Neuron (in vitro differentiated cells): ENCODE data around the gene ZNF692.
"Not testable (repeated sequence)": the region's sequence is repeated elsewhere in the genome, so short reads cannot be mapped to it uniquely, and the experiment has no call there.

ENCODE experiments used
- H2AFZ ChIP-seq: one replicate; pipeline ENCODE4 v1.6.1; 2013; ENCODE audit warnings: low read depth, mild to moderate bottlenecking, inconsistent platforms, low read length, moderate library complexity
- H3K27me3 ChIP-seq: one replicate; pipeline ENCODE4 v1.6.1; 2013; ENCODE audit warnings: low read length; ENCODE audit not compliant: insufficient read depth
- H3K36me3 ChIP-seq: one replicate; pipeline ENCODE4 v1.6.1; 2013; ENCODE audit warnings: low read length; ENCODE audit not compliant: insufficient read depth
- H3K4me1 ChIP-seq: one replicate; pipeline ENCODE4 v1.6.1; 2013; ENCODE audit warnings: low read length; ENCODE audit not compliant: insufficient read depth
- H3K4me3 ChIP-seq: 2 replicates; pipeline ENCODE4 v1.5.1; 2013; ENCODE audit warnings: mild to moderate bottlenecking, low read length, moderate library complexity
- H3K9me3 ChIP-seq: one replicate; pipeline ENCODE4 v1.6.1; 2013; ENCODE audit warnings: low read length

Gene ZNF692

GRCh38 chr1:248812736-248813425, 46.0 kb downstream of the ZNF692 start:
- H3K36me3 ChIP-seq, result peaks cover 59% of the 10 kb centered on the region

GRCh38 chr1:248811514-248812490, 47.1 kb downstream of the ZNF692 start:
- Histone ChIP-seq H3K9me3 (no peaks in the 10 kb centered on the region), H3K36me3 (peaks cover 54% of the 10 kb centered on the region), H2AFZ (no peak overlapping the region), H3K27me3 (no peaks in the 10 kb centered on the region), H3K4me3 (no peak overlapping the region), H3K4me1 (no peaks in the 10 kb centered on the region)

More at GRCh38 chr1:248812736-248813425, 46.0 kb downstream of the ZNF692 start:
- no peaks in the 10 kb centered on the region for H3K9me3 ChIP-seq
- no peak overlapping the region for H3K4me3 ChIP-seq
- no peaks in the 10 kb centered on the region for H3K4me1 ChIP-seq
- no peak overlapping the region for H2AFZ ChIP-seq
- no peaks in the 10 kb centered on the region for H3K27me3 ChIP-seq

- peaks cover 45% of the 10 kb centered on the region for H3K36me3 ChIP-seq
- H3K27me3 ChIP-seq, result no peaks in the 10 kb centered on the region
- no peaks in the 10 kb centered on the region for H3K4me1 ChIP-seq
These were observed 48.0 kb downstream of the ZNF692 start for GRCh38 chr1:248810727-248811513.

GRCh38 chr1:248810000-248810726, 48.7 kb downstream of the ZNF692 start:
- no peaks in the 10 kb centered on the region for H3K9me3 ChIP-seq

More at GRCh38 chr1:248810727-248811513, 48.0 kb downstream of the ZNF692 start:
- no peaks in the 10 kb centered on the region for H3K9me3 ChIP-seq
- H2AFZ ChIP-seq, result no peak overlapping the region
- no peak overlapping the region for H3K4me3 ChIP-seq

GRCh38 chr1:248808876-248809275, 50.0 kb downstream of the ZNF692 start:
- H3K4me3 ChIP-seq, result no peak overlapping the region
- H3K36me3 ChIP-seq, result peaks cover 26% of the 10 kb centered on the region
- H3K9me3 ChIP-seq, result no peaks in the 10 kb centered on the region
- H3K27me3 ChIP-seq, result no peaks in the 10 kb centered on the region
- no peaks in the 10 kb centered on the region for H3K4me1 ChIP-seq
- no peak overlapping the region for H2AFZ ChIP-seq

More at GRCh38 chr1:248810000-248810726, 48.7 kb downstream of the ZNF692 start:
- no peaks in the 10 kb centered on the region for H3K4me1 ChIP-seq
- H3K27me3 ChIP-seq, result no peaks in the 10 kb centered on the region
- H2AFZ ChIP-seq, result no peak overlapping the region
- H3K4me3 ChIP-seq, result no peak overlapping the region
- H3K36me3 ChIP-seq, result peaks cover 37% of the 10 kb centered on the region

GRCh38 chr1:248807067-248807737, 51.7 kb downstream of the ZNF692 start:
- Histone ChIP-seq H3K36me3 (peaks cover 9% of the 10 kb centered on the region), H3K4me1 (no peaks in the 10 kb centered on the region), H3K4me3 (no peak overlapping the region), H2AFZ (no peak overlapping the region), H3K27me3 (peaks cover 4% of the 10 kb centered on the region), H3K9me3 (no peaks in the 10 kb centered on the region)

- Histone ChIP-seq H3K4me1 (no peaks in the 10 kb centered on the region), H3K4me3 (no peak overlapping the region), H2AFZ (no peak overlapping the region), H3K36me3 (no peaks in the 10 kb centered on the region), H3K27me3 (peaks cover 5% of the 10 kb centered on the region), H3K9me3 (no peaks in the 10 kb centered on the region)
These were observed 53.0 kb downstream of the ZNF692 start for GRCh38 chr1:248805876-248806275.

- no peak overlapping the region for H2AFZ ChIP-seq
- H3K27me3 ChIP-seq, result peaks cover 5% of the 10 kb centered on the region
- no peaks in the 10 kb centered on the region for H3K4me1 ChIP-seq
- H3K36me3 ChIP-seq, result no peaks in the 10 kb centered on the region
- no peak overlapping the region for H3K4me3 ChIP-seq
- H3K9me3 ChIP-seq, result no peaks in the 10 kb centered on the region
These were observed 53.9 kb downstream of the ZNF692 start for GRCh38 chr1:248804771-248805681.

- not testable (repeated sequence) for H2AFZ ChIP-seq, H3K36me3 ChIP-seq
These were observed 55.4 kb downstream of the ZNF692 start for GRCh38 chr1:248803501-248803900.

GRCh38 chr1:248802454-248802853, 56.4 kb downstream of the ZNF692 start:
- no peaks in the 10 kb centered on the region for H3K9me3 ChIP-seq
- no peaks in the 10 kb centered on the region for H3K36me3 ChIP-seq
- peaks cover 6% of the 10 kb centered on the region for H3K27me3 ChIP-seq
- no peak overlapping the region for H3K4me3 ChIP-seq
- no peaks in the 10 kb centered on the region for H3K4me1 ChIP-seq
- H2AFZ ChIP-seq, result no peak overlapping the region

More at GRCh38 chr1:248803501-248803900, 55.4 kb downstream of the ZNF692 start:
- H3K27me3 ChIP-seq, H3K9me3 ChIP-seq, H3K4me1 ChIP-seq, H3K4me3 ChIP-seq: not testable (repeated sequence)

GRCh38 chr1:248800459-248800858, 58.4 kb downstream of the ZNF692 start:
- Histone ChIP-seq H3K9me3 (peaks cover 2% of the 10 kb centered on the region), H2AFZ (no peak overlapping the region), H3K4me1 (no peaks in the 10 kb centered on the region), H3K36me3 (no peaks in the 10 kb centered on the region), H3K27me3 (peaks cover 8% of the 10 kb centered on the region), H3K4me3 (no peak overlapping the region)
